Neural progenitor cell (in vitro differentiated cells): ENCODE results near the gene NEDD4. TPM values are rescaled to one million over a fixed set of nuclear protein-coding genes. Genes with fewer than 3 reads are reported as not detected.
"Not testable (repeated sequence)": the region's sequence is repeated elsewhere in the genome, so short reads cannot be mapped to it uniquely, and the experiment has no call there.

Experiments used
- DNase-seq: peaks from one replicate; pipeline ENCODE4 v3.0.0-alpha.2; 2016; ENCODE audit warnings: low spot score
- H2AFZ ChIP-seq: fragments of 200-600 bp; sonication (generic); replicated peaks from 2 replicates; pipeline ENCODE4 v1.6.1; 2016; ENCODE audit warnings: antibody characterized with exemption
- H3F3A ChIP-seq: fragments of 200-600 bp; sonication (generic); 2 replicates; pipeline ENCODE4 v1.6.1; 2016; ENCODE audit warnings: antibody characterized with exemption, low read depth
- H3K27ac ChIP-seq: fragments of 200-600 bp; sonication (generic); 2 replicates; pipeline ENCODE4 v1.5.1; 2016; ENCODE audit warnings: mild to moderate bottlenecking
- H3K27me3 ChIP-seq: fragments of 200-600 bp; sonication (generic); 2 replicates; pipeline ENCODE4 v1.6.1; 2016; ENCODE audit warnings: mild to moderate bottlenecking, moderate library complexity
- H3K36me3 ChIP-seq: fragments of 200-600 bp; sonication (generic); 2 replicates; pipeline ENCODE4 v1.5.1; 2016
- H3K4me1 ChIP-seq: fragments of 200-600 bp; sonication (generic); 2 replicates; pipeline ENCODE4 v1.6.1; 2016; ENCODE audit warnings: mixed run types
- H3K4me2 ChIP-seq: fragments of 200-600 bp; sonication (generic); 2 replicates; pipeline ENCODE4 v1.6.1; 2016
- H3K4me3 ChIP-seq: fragments of 200-600 bp; sonication (generic); 2 replicates; pipeline ENCODE4 v1.5.1; 2016
- H3K79me2 ChIP-seq: fragments of 200-600 bp; sonication (generic); 2 replicates; pipeline ENCODE4 v1.6.1; 2016; ENCODE audit warnings: low read depth
- H3K9ac ChIP-seq: fragments of 200-600 bp; sonication (generic); 2 replicates; pipeline ENCODE4 v1.6.1; 2016
- H3K9me3 ChIP-seq: fragments of 200-600 bp; sonication (generic); 2 replicates; pipeline ENCODE4 v1.5.1; 2016; ENCODE audit warnings: low read depth
- H4K20me1 ChIP-seq: fragments of 200-600 bp; sonication (generic); 2 replicates; pipeline ENCODE4 v1.6.1; 2016; ENCODE audit warnings: low read depth
- H3K27ac Mint-ChIP-seq: 3 replicates; pipeline ENCODE4 v1.8.0; 2021; ENCODE audit warnings: mixed read lengths
- H3K27me3 Mint-ChIP-seq: 2 replicates; pipeline ENCODE4 v1.8.0; 2022; ENCODE audit warnings: low read depth, mild to moderate bottlenecking, inconsistent platforms, moderate library complexity, mixed read lengths; ENCODE audit not compliant: insufficient read depth
- H3K36me3 Mint-ChIP-seq: 3 replicates; pipeline ENCODE4 v1.8.0; 2021; ENCODE audit warnings: mixed read lengths
- H3K4me1 Mint-ChIP-seq: 3 replicates; pipeline ENCODE4 v1.8.0; 2021; ENCODE audit warnings: mixed read lengths
- H3K4me3 Mint-ChIP-seq: 3 replicates; pipeline ENCODE4 v1.8.0; 2021; ENCODE audit warnings: mild to moderate bottlenecking, moderate library complexity, mixed read lengths
- H3K9me3 Mint-ChIP-seq: 3 replicates; pipeline ENCODE4 v1.8.0; 2020; ENCODE audit warnings: mixed read lengths
- EZH2 ChIP-seq: fragments of 200-600 bp; sonication (generic); IDR thresholded peaks from 2 replicates; pipeline ENCODE4 v1.6.1; 2017; ENCODE audit warnings: antibody characterized with exemption, mild to moderate bottlenecking, moderate library complexity
- EZH2phosphoT487 ChIP-seq: fragments of 200-600 bp; sonication (generic); IDR thresholded peaks from 2 replicates; pipeline ENCODE4 v1.6.1; 2017; ENCODE audit warnings: antibody characterized with exemption
- total RNA-seq: library from RNA; depleted of rRNA; stranded (reverse); fragments of >200 nt; gene quantifications from 2 replicates; pipeline ENCODE4 v1.2.3, GENCODE V29; 2015; ENCODE audit warnings: low replicate concordance
- TF ChIP-seq, protein P1 (sequence below): fragments of 200-600 bp; sonication (generic); IDR thresholded peaks from 2 replicates; pipeline ENCODE4 v1.5.1; 2017; ENCODE audit warnings: antibody characterized with exemption, mild to moderate bottlenecking

NEDD4 gene
- total RNA-seq, 1 donor from 2014 or later = 36.7 TPM

- Histone ChIP-seq H3K36me3 (no peaks in the 10 kb centered on the region), H2AFZ (no peak overlapping the region), H3K4me2 (no peak overlapping the region), H3F3A (no peaks in the 10 kb centered on the region), H3K79me2 (no peaks in the 10 kb centered on the region), H4K20me1 (no peaks in the 10 kb centered on the region), H3K4me1 (no peaks in the 10 kb centered on the region), H3K9ac (no peak overlapping the region), H3K27me3 (no peaks in the 10 kb centered on the region), H3K27ac (no peak overlapping the region), H3K9me3 (no peaks in the 10 kb centered on the region), H3K4me3 (no peak overlapping the region)
- H3K4me1 Mint-ChIP-seq = no peaks in the 10 kb centered on the region
- peaks cover 1% of the 10 kb centered on the region for H3K27me3 Mint-ChIP-seq
- no peak overlapping the region for H3K27ac Mint-ChIP-seq
- TF ChIP-seq, protein P1, sequence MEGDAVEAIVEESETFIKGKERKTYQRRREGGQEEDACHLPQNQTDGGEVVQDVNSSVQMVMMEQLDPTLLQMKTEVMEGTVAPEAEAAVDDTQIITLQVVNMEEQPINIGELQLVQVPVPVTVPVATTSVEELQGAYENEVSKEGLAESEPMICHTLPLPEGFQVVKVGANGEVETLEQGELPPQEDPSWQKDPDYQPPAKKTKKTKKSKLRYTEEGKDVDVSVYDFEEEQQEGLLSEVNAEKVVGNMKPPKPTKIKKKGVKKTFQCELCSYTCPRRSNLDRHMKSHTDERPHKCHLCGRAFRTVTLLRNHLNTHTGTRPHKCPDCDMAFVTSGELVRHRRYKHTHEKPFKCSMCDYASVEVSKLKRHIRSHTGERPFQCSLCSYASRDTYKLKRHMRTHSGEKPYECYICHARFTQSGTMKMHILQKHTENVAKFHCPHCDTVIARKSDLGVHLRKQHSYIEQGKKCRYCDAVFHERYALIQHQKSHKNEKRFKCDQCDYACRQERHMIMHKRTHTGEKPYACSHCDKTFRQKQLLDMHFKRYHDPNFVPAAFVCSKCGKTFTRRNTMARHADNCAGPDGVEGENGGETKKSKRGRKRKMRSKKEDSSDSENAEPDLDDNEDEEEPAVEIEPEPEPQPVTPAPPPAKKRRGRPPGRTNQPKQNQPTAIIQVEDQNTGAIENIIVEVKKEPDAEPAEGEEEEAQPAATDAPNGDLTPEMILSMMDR = peak; percentile 97
- TF ChIP-seq EZH2 = no peak
- no peak for TF ChIP-seq EZH2phosphoT487
- no peak overlapping the region for H3K4me3 Mint-ChIP-seq
- H3K36me3 Mint-ChIP-seq = peaks cover 14% of the 10 kb centered on the region
- DNase-seq = peak; percentile 76
- H3K9me3 Mint-ChIP-seq = peaks cover 9% of the 10 kb centered on the region
These were observed 147.2 kb downstream of the NEDD4 start for GRCh38 chr15:55846116-55846707.

DNA sequence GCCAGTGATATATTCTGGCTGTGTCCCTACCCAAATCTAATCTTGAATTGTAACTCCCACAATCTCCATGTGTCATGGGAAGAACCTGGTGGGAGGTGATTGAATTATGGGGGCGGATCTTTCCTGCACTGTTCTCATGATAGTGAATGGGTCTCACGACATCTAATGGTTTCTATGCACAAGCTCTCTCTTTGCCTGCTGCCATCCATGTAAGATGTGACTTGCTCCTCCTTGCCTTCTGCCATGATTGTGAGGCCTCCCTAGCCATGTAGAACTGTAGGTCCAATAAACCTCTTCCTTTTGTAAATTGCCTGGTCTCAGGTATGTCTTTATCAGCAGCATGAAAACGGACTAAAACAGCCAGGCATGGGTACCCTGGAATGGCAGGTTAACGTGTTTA, 150.5 kb downstream of the NEDD4 start:
- H3K9me3 Mint-ChIP-seq, H3K4me1 ChIP-seq, H3K27ac ChIP-seq, H3K9me3 ChIP-seq, H3F3A ChIP-seq, H3K79me2 ChIP-seq, H3K4me1 Mint-ChIP-seq, H2AFZ ChIP-seq, H3K27ac Mint-ChIP-seq, H3K9ac ChIP-seq, H3K4me2 ChIP-seq, H3K4me3 Mint-ChIP-seq, H3K4me3 ChIP-seq, H3K27me3 Mint-ChIP-seq, H4K20me1 ChIP-seq, DNase-seq, H3K36me3 ChIP-seq, H3K27me3 ChIP-seq: not testable (repeated sequence)
- peaks cover 19% of the 10 kb centered on the region for H3K36me3 Mint-ChIP-seq

DNA sequence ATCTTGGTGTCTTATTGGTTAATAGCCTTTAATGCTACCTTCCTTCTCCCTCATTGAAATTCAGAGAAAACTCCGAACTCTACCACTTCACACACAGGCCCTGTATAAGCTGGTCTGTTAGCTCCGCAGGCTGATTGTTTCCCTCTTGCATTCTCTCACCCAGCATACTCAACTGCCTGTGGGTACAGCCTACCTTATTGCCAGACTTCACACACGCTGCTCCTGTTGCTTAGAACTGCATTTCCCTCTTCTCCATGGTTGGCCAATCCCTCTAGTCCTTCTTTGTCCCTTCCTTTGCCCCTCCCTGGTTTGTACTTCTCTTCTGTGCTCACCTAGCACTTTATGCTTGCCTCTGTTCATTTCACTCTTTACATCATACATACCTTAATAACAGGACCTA, 157.5 kb downstream of the NEDD4 start:
- no peaks in the 10 kb centered on the region for H3K79me2 ChIP-seq
- H3K4me2 ChIP-seq = peak overlapping the region; percentile 4
- DNase-seq = no peak
- H3K27me3 ChIP-seq = no peaks in the 10 kb centered on the region
- H3K4me3 Mint-ChIP-seq = no peak overlapping the region
- H3K9ac ChIP-seq = no peak overlapping the region
- H3K27ac Mint-ChIP-seq = no peak overlapping the region
- H3K27me3 Mint-ChIP-seq = no peaks in the 10 kb centered on the region
- H3K9me3 Mint-ChIP-seq = no peaks in the 10 kb centered on the region
- TF ChIP-seq EZH2phosphoT487 (no peak), EZH2 (no peak)
- TF ChIP-seq, protein P1 = no peak
- no peak overlapping the region for H3K4me3 ChIP-seq
- H3K4me1 ChIP-seq = peaks cover 9% of the 10 kb centered on the region
- H3K9me3 ChIP-seq = no peaks in the 10 kb centered on the region
- no peaks in the 10 kb centered on the region for H3K4me1 Mint-ChIP-seq
- H3F3A ChIP-seq = no peaks in the 10 kb centered on the region
- H3K36me3 Mint-ChIP-seq = peaks cover 2% of the 10 kb centered on the region
- H2AFZ ChIP-seq = peak overlapping the region; percentile 2
- peak overlapping the region; percentile 2 for H3K27ac ChIP-seq
- no peaks in the 10 kb centered on the region for H3K36me3 ChIP-seq
- no peaks in the 10 kb centered on the region for H4K20me1 ChIP-seq

DNA sequence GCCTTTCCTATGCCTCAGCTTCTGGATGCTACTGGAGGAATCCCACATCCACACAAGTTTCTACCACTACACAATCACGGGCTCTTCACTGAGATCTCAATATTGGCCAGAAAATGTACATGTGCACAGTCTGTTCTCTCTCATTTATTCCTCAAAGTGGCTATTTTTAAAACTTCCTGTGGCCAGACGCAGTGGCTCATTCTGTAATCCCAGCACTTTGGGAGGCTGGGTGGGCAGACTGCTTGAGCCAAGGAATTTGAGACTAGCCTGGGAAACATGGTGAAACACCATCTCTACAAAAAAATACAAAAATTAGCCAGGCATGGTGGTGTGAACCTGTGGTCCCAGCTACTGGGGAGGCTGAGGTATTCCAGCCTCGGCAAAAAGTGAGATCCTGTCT, 159.1 kb downstream of the NEDD4 start:
- TF ChIP-seq EZH2phosphoT487 = no peak
- no peaks in the 10 kb centered on the region for H3K27me3 ChIP-seq
- no peaks in the 10 kb centered on the region for H3F3A ChIP-seq
- H4K20me1 ChIP-seq = no peaks in the 10 kb centered on the region
- Mint-ChIP-seq H3K4me3 (no peak overlapping the region), H3K9me3 (no peaks in the 10 kb centered on the region), H3K4me1 (no peaks in the 10 kb centered on the region), H3K27ac (no peak overlapping the region), H3K27me3 (no peaks in the 10 kb centered on the region), H3K36me3 (peaks cover 2% of the 10 kb centered on the region)
- no peak overlapping the region for H3K4me3 ChIP-seq
- H3K27ac ChIP-seq = no peak overlapping the region
- H3K79me2 ChIP-seq = no peaks in the 10 kb centered on the region
- H3K9me3 ChIP-seq = no peaks in the 10 kb centered on the region
- DNase-seq = no peak
- H3K9ac ChIP-seq = no peak overlapping the region
- H2AFZ ChIP-seq = no peak overlapping the region
- H3K36me3 ChIP-seq = no peaks in the 10 kb centered on the region
- no peak overlapping the region for H3K4me2 ChIP-seq
- peaks cover 9% of the 10 kb centered on the region for H3K4me1 ChIP-seq
